ENCODE data around the gene MYH7.

MYH7 gene

DNA sequence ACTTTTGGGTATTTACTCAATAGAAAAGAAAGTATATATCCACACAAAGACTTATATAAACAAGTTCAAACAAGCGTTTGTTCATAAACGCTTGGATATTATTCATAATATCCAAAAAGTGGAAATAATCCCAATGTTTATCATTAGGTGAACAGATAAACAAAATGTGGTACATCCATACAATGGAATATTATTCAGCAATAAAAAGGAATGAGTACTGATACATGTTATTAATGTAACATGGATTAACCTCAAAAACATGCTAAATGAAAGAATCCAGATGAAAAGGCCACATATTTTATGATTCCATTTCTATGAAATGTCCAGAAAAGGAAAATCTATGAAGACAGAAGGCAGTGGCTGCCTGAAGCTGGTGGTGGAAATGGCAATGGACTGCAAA lies 16.8 kb upstream of the MYH7 start:
- no peak for TF ChIP-seq EZH2phosphoT487 (conservative IDR thresholded peaks at IDR 0.05; ENCODE audit: low read length)
- TF ChIP-seq, protein P1, sequence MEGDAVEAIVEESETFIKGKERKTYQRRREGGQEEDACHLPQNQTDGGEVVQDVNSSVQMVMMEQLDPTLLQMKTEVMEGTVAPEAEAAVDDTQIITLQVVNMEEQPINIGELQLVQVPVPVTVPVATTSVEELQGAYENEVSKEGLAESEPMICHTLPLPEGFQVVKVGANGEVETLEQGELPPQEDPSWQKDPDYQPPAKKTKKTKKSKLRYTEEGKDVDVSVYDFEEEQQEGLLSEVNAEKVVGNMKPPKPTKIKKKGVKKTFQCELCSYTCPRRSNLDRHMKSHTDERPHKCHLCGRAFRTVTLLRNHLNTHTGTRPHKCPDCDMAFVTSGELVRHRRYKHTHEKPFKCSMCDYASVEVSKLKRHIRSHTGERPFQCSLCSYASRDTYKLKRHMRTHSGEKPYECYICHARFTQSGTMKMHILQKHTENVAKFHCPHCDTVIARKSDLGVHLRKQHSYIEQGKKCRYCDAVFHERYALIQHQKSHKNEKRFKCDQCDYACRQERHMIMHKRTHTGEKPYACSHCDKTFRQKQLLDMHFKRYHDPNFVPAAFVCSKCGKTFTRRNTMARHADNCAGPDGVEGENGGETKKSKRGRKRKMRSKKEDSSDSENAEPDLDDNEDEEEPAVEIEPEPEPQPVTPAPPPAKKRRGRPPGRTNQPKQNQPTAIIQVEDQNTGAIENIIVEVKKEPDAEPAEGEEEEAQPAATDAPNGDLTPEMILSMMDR (IDR thresholded peaks at IDR 0.05; ENCODE audit: insufficient read depth, low read length, poor library complexity, severe bottlenecking) = no peak
- Histone ChIP-seq H3K9me2 (replicated peaks; ENCODE audit: insufficient read depth, low read length) (no peaks in the 10 kb centered on the region), H3K4me3 (ENCODE audit: insufficient read depth, low read length, poor library complexity, severe bottlenecking) (no peak overlapping the region), H2AFZ (ENCODE audit: low read depth, low read length, severe bottlenecking) (no peak overlapping the region), H3K27me3 (ENCODE audit: low read length) (no peaks in the 10 kb centered on the region), H3K9me3 (ENCODE audit: insufficient read depth, low read length) (no peaks in the 10 kb centered on the region), H3K79me2 (ENCODE audit: insufficient read depth, low read length) (no peaks in the 10 kb centered on the region), H3K27ac (ENCODE audit: low read depth, low read length) (no peak overlapping the region), H4K20me1 (ENCODE audit: low read depth, low read length) (no peaks in the 10 kb centered on the region), H3K9ac (ENCODE audit: low read length) (no peak overlapping the region), H3K36me3 (ENCODE audit: low read length) (no peaks in the 10 kb centered on the region), H3K4me2 (ENCODE audit: low read depth, low read length, poor library complexity, severe bottlenecking) (no peak overlapping the region), H3F3A (ENCODE audit: insufficient read depth) (no peaks in the 10 kb centered on the region)

DNA sequence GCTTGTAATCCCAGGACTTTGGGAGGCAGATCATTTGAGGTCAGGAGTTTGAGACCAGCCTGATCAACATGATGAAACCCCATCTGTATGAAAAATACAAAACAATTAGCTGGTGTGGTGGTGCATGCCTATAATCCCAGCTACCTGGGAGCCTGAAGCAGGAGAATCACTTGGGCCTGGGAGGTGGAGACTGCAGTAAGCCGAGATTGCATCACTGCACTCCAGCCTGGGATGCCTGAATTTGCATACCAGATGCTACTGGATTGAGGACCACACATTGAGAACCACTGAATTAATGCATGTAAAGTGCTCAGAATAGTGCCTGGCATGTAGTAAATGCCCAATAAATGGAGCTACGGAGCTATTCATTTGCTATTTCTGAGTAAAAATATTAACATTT lies 14.9 kb upstream of the MYH7 start:
- Histone ChIP-seq H3K27me3 (ENCODE audit: low read length) (no peaks in the 10 kb centered on the region), H3K79me2 (ENCODE audit: insufficient read depth, low read length) (no peaks in the 10 kb centered on the region), H3K4me2 (ENCODE audit: low read depth, low read length, poor library complexity, severe bottlenecking) (no peak overlapping the region), H3K27ac (ENCODE audit: low read depth, low read length) (no peak overlapping the region), H3K9me3 (ENCODE audit: insufficient read depth, low read length) (no peaks in the 10 kb centered on the region), H4K20me1 (ENCODE audit: low read depth, low read length) (no peaks in the 10 kb centered on the region), H2AFZ (ENCODE audit: low read depth, low read length, severe bottlenecking) (no peak overlapping the region), H3K9ac (ENCODE audit: low read length) (no peak overlapping the region), H3F3A (ENCODE audit: insufficient read depth) (no peaks in the 10 kb centered on the region), H3K36me3 (ENCODE audit: low read length) (no peaks in the 10 kb centered on the region), H3K4me3 (ENCODE audit: insufficient read depth, low read length, poor library complexity, severe bottlenecking) (no peak overlapping the region), H3K9me2 (replicated peaks; ENCODE audit: insufficient read depth, low read length) (no peaks in the 10 kb centered on the region)
- TF ChIP-seq, protein P1 (IDR thresholded peaks at IDR 0.05; ENCODE audit: insufficient read depth, low read length, poor library complexity, severe bottlenecking) = no peak
- TF ChIP-seq EZH2phosphoT487 (conservative IDR thresholded peaks at IDR 0.05; ENCODE audit: low read length) = no peak

DNA sequence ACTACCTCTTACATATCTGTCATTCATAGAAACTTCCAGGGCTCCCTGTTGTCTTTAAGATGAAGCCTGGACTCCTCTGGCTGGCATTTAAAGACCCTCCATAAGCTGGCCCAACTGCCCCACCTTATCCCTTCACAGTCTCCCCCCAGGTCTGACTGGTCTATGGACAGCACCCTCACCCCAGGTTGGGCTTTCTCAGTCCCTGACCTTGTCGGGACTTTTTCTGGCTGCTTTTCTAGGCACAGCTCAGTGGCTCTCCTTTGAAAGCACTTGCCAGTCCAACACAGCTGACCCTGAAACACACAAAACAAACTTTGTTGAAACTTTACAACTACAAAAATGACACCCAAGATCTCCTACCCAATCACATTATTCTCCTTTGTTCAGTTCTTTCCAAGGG lies 13.9 kb upstream of the MYH7 start:
- no peaks in the 10 kb centered on the region for H3F3A ChIP-seq (ENCODE audit: insufficient read depth)
- no peak overlapping the region for H3K27ac ChIP-seq (ENCODE audit: low read depth, low read length)
- no peaks in the 10 kb centered on the region for H3K27me3 ChIP-seq (ENCODE audit: low read length)
- H2AFZ ChIP-seq (ENCODE audit: low read depth, low read length, severe bottlenecking) = no peak overlapping the region
- no peaks in the 10 kb centered on the region for H3K79me2 ChIP-seq (ENCODE audit: insufficient read depth, low read length)
- no peaks in the 10 kb centered on the region for H3K9me2 ChIP-seq (replicated peaks; ENCODE audit: insufficient read depth, low read length)
- H3K9ac ChIP-seq (ENCODE audit: low read length) = no peak overlapping the region
- TF ChIP-seq, protein P1 (IDR thresholded peaks at IDR 0.05; ENCODE audit: insufficient read depth, low read length, poor library complexity, severe bottlenecking) = no peak
- TF ChIP-seq EZH2phosphoT487 (conservative IDR thresholded peaks at IDR 0.05; ENCODE audit: low read length) = no peak
- H3K9me3 ChIP-seq (ENCODE audit: insufficient read depth, low read length) = no peaks in the 10 kb centered on the region
- H3K4me3 ChIP-seq (ENCODE audit: insufficient read depth, low read length, poor library complexity, severe bottlenecking) = no peak overlapping the region
- no peaks in the 10 kb centered on the region for H3K36me3 ChIP-seq (ENCODE audit: low read length)
- no peaks in the 10 kb centered on the region for H4K20me1 ChIP-seq (ENCODE audit: low read depth, low read length)
- H3K4me2 ChIP-seq (ENCODE audit: low read depth, low read length, poor library complexity, severe bottlenecking) = no peak overlapping the region
